OCI-LY1 (cell line): ENCODE results near the gene SEMA5A.

ENCODE experiments used
- EZH2 ChIP-seq: fragments of 200-600 bp; sonication (generic), shearing (Covaris generic); IDR thresholded peaks from 2 replicates; pipeline ENCODE4 v1.8.0; 2017; ENCODE audit warnings: borderline replicate concordance, mixed run types, mild to moderate bottlenecking, antibody characterized with exemption, low read length, moderate library complexity, mixed read lengths
- TF ChIP-seq, protein P1 (sequence below): fragments of 200-600 bp; sonication (generic), shearing (Covaris generic); IDR thresholded peaks from 2 replicates; pipeline ENCODE4 v1.5.1; 2017; ENCODE audit warnings: mild to moderate bottlenecking, antibody characterized with exemption, low read length, moderate library complexity, mixed read lengths

- TF ChIP-seq, protein P1, sequence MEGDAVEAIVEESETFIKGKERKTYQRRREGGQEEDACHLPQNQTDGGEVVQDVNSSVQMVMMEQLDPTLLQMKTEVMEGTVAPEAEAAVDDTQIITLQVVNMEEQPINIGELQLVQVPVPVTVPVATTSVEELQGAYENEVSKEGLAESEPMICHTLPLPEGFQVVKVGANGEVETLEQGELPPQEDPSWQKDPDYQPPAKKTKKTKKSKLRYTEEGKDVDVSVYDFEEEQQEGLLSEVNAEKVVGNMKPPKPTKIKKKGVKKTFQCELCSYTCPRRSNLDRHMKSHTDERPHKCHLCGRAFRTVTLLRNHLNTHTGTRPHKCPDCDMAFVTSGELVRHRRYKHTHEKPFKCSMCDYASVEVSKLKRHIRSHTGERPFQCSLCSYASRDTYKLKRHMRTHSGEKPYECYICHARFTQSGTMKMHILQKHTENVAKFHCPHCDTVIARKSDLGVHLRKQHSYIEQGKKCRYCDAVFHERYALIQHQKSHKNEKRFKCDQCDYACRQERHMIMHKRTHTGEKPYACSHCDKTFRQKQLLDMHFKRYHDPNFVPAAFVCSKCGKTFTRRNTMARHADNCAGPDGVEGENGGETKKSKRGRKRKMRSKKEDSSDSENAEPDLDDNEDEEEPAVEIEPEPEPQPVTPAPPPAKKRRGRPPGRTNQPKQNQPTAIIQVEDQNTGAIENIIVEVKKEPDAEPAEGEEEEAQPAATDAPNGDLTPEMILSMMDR, result no peak
- no peak for TF ChIP-seq EZH2
These were observed 189.5 kb downstream of the SEMA5A start for GRCh38 chr5:9356351-9356825.
